SU-DHL-6 (cell line): ENCODE measurements around the gene OR2J1.
"Not testable (repeated sequence)": the region's sequence is repeated elsewhere in the genome, so short reads cannot be mapped to it uniquely, and the experiment has no call there.

Experiments
- H2AFZ ChIP-seq: fragments of 200-600 bp; sonication (generic); 2 replicates; pipeline ENCODE4 v1.6.1; 2014; ENCODE audit warnings: low read depth, mild to moderate bottlenecking, moderate library complexity, mixed read lengths, antibody characterized with exemption, low read length; ENCODE audit not compliant: severe bottlenecking
- H3F3A ChIP-seq: fragments of 200-600 bp; shearing (Covaris generic); 2 replicates; pipeline ENCODE4 v1.6.0; 2016; ENCODE audit warnings: antibody characterized with exemption, mild to moderate bottlenecking; ENCODE audit not compliant: insufficient read depth
- H3K27ac ChIP-seq: fragments of 200-600 bp; sonication (generic); 2 replicates; pipeline ENCODE4 v1.5.1; 2016; ENCODE audit warnings: low read depth, mild to moderate bottlenecking, low read length, moderate library complexity, mixed read lengths
- H3K27me3 ChIP-seq: fragments of 200-600 bp; sonication (generic), shearing (Covaris generic); 2 replicates; pipeline ENCODE4 v1.6.0; 2014; ENCODE audit warnings: mild to moderate bottlenecking, low read length
- H3K36me3 ChIP-seq: fragments of 200-600 bp; sonication (generic); 2 replicates; pipeline ENCODE4 v1.6.1; 2014; ENCODE audit warnings: mild to moderate bottlenecking, low read length, mixed read lengths
- H3K4me2 ChIP-seq: fragments of 300-600, 200-600 bp; shearing (Covaris generic), sonication (generic); 2 replicates; pipeline ENCODE4 v1.6.0; 2014; ENCODE audit warnings: low read length, low read depth, mild to moderate bottlenecking; ENCODE audit not compliant: poor library complexity, severe bottlenecking
- H3K4me3 ChIP-seq: fragments of 200-600 bp; sonication (generic); 2 replicates; pipeline ENCODE4 v1.5.1; 2014; ENCODE audit warnings: antibody characterized with exemption, low read length, mild to moderate bottlenecking, mixed read lengths; ENCODE audit not compliant: insufficient read depth, poor library complexity, severe bottlenecking
- H3K79me2 ChIP-seq: fragments of 200-600 bp; sonication (generic); 2 replicates; pipeline ENCODE4 v1.6.1; 2014; ENCODE audit warnings: mild to moderate bottlenecking, low read length, moderate library complexity; ENCODE audit not compliant: insufficient read depth
- H3K9ac ChIP-seq: fragments of 200-600 bp; sonication (generic); 2 replicates; pipeline ENCODE4 v1.7.0; 2014; ENCODE audit warnings: mild to moderate bottlenecking, low read length
- H3K9me2 ChIP-seq: fragments of 200-600 bp; sonication (generic); replicated peaks from 2 replicates; pipeline ENCODE4 v1.6.1; 2014; ENCODE audit warnings: low read length; ENCODE audit not compliant: insufficient read depth
- H3K9me3 ChIP-seq: fragments of 200-600 bp; sonication (generic); 2 replicates; pipeline ENCODE4 v1.6.1; 2014; ENCODE audit warnings: low read length, mixed read lengths; ENCODE audit not compliant: insufficient read depth
- H4K20me1 ChIP-seq: fragments of 200-600 bp; sonication (generic); 2 replicates; pipeline ENCODE4 v1.6.1; 2014; ENCODE audit warnings: low read depth, mild to moderate bottlenecking, antibody characterized with exemption, low read length, moderate library complexity, mixed read lengths
- CTCF ChIP-seq: fragments of 200-600 bp; sonication (generic); IDR thresholded peaks from one replicate; pipeline ENCODE4 v1.5.1; 2017; ENCODE audit warnings: antibody characterized with exemption, mild to moderate bottlenecking, low read length, moderate library complexity; ENCODE audit not compliant: insufficient read depth, poor library complexity, severe bottlenecking
- EZH2phosphoT487 ChIP-seq: fragments of 200-600 bp; sonication (generic), shearing (Covaris generic); conservative IDR thresholded peaks from 2 replicates; pipeline ENCODE4 v1.6.1; 2018; ENCODE audit warnings: mild to moderate bottlenecking, antibody characterized with exemption, low read length, moderate library complexity, mixed read lengths

Gene OR2J1

GRCh38 chr6:29146179-29146578 lies 46.9 kb downstream of the OR2J1 start:
- H3K79me2 ChIP-seq, result no peaks in the 10 kb centered on the region
- no peak overlapping the region for H3K9ac ChIP-seq
- no peak overlapping the region for H2AFZ ChIP-seq
- H3K4me2 ChIP-seq, result no peak overlapping the region
- H3K4me3 ChIP-seq, result no peak overlapping the region
- no peaks in the 10 kb centered on the region for H3F3A ChIP-seq
- H4K20me1 ChIP-seq, result no peaks in the 10 kb centered on the region
- no peak overlapping the region for H3K27ac ChIP-seq
- no peak for TF ChIP-seq CTCF
- TF ChIP-seq EZH2phosphoT487, result no peak
- H3K27me3 ChIP-seq, result no peaks in the 10 kb centered on the region
- H3K36me3 ChIP-seq, result no peaks in the 10 kb centered on the region
- H3K9me3 ChIP-seq, result peaks cover 14% of the 10 kb centered on the region; the same call in 1 of the 2 replicates
- H3K9me2 ChIP-seq, result 0 out of 2 replicates have a peak, but pooled peaks cover 4% of the 10 kb centered on the region

- no peak for TF ChIP-seq EZH2phosphoT487
- TF ChIP-seq CTCF, result no peak
- no peaks in the 10 kb centered on the region for H3F3A ChIP-seq
- H3K9me2 ChIP-seq, result 0 out of 2 replicates have a peak, but pooled peaks cover 4% of the 10 kb centered on the region
- peaks cover 14% of the 10 kb centered on the region; the same call in 1 of the 2 replicates for H3K9me3 ChIP-seq
- no peak overlapping the region for H3K4me3 ChIP-seq
- H3K79me2 ChIP-seq, result no peaks in the 10 kb centered on the region
- no peak overlapping the region for H3K27ac ChIP-seq
- no peak overlapping the region for H3K9ac ChIP-seq
- H2AFZ ChIP-seq, result no peak overlapping the region
- no peaks in the 10 kb centered on the region for H3K27me3 ChIP-seq
- no peaks in the 10 kb centered on the region for H3K36me3 ChIP-seq
- H4K20me1 ChIP-seq, result no peaks in the 10 kb centered on the region
- H3K4me2 ChIP-seq, result no peak overlapping the region
These were observed 47.8 kb downstream of the OR2J1 start for GRCh38 chr6:29147074-29147473.

GRCh38 chr6:29149444-29149843 lies 50.2 kb downstream of the OR2J1 start:
- not testable (repeated sequence) for H2AFZ ChIP-seq, H4K20me1 ChIP-seq, H3K9me2 ChIP-seq

More at GRCh38 chr6:29149444-29149843, 50.2 kb downstream of the OR2J1 start:
- H3K4me2 ChIP-seq, H3K9me3 ChIP-seq, H3K79me2 ChIP-seq, H3K9ac ChIP-seq, H3K27me3 ChIP-seq, H3K36me3 ChIP-seq, H3F3A ChIP-seq, H3K27ac ChIP-seq, H3K4me3 ChIP-seq: not testable (repeated sequence)
